Measurements from ENCODE around the gene KIF21B. TPM values are rescaled to one million over a fixed set of nuclear protein-coding genes. Genes with fewer than 3 reads are reported as not detected.

KIF21B gene
- total RNA-seq, 1 donor from 2014 or later, result 10.2 TPM

GRCh38 chr1:201066986-201067385 is 43.5 kb upstream of the KIF21B start:
- no peaks in the 10 kb centered on the region for H3K9me3 ChIP-seq
- H3K4me1 ChIP-seq, result no peaks in the 10 kb centered on the region
- intact Hi-C loops (cut with DNase I), result no loop called here
- no peak overlapping the region for H3K4me3 ChIP-seq
- DNase-seq (ENCODE audit: low spot score in 2 of 2), result no peak
- H3K36me3 ChIP-seq, result no peaks in the 10 kb centered on the region
- no peaks in the 10 kb centered on the region for H3K27me3 ChIP-seq
- TF ChIP-seq CTCF (IDR thresholded peaks at IDR 0.05), result no peak
- no peak overlapping the region for H3K27ac ChIP-seq

- no peak for TF ChIP-seq CTCF (IDR thresholded peaks at IDR 0.05)
- DNase-seq (ENCODE audit: low spot score in 2 of 2), result no peak
- Histone ChIP-seq H3K36me3 (no peaks in the 10 kb centered on the region), H3K9me3 (no peaks in the 10 kb centered on the region), H3K27ac (no peak overlapping the region), H3K4me1 (no peaks in the 10 kb centered on the region), H3K27me3 (no peaks in the 10 kb centered on the region), H3K4me3 (no peak overlapping the region)
- intact Hi-C loops (cut with DNase I), result no loop called here
Measured at GRCh38 chr1:201065686-201066085, 42.2 kb upstream of the KIF21B start.

- intact Hi-C loops (cut with DNase I), result no loop called here
- no peak for TF ChIP-seq CTCF (IDR thresholded peaks at IDR 0.05)
- no peaks in the 10 kb centered on the region for H3K9me3 ChIP-seq
- no peak overlapping the region for H3K27ac ChIP-seq
- no peak overlapping the region for H3K4me3 ChIP-seq
- peaks cover 0 to 3% of the 10 kb centered on the region in 2 donors for H3K4me1 ChIP-seq
- DNase-seq (ENCODE audit: low spot score in 2 of 2), result no peak
- no peaks in the 10 kb centered on the region for H3K36me3 ChIP-seq
- no peaks in the 10 kb centered on the region for H3K27me3 ChIP-seq
Measured at GRCh38 chr1:201064806-201065205, 41.3 kb upstream of the KIF21B start.

GRCh38 chr1:201063145-201063544 is 39.6 kb upstream of the KIF21B start:
- no peaks in the 10 kb centered on the region for H3K27me3 ChIP-seq
- no peaks in the 10 kb centered on the region for H3K9me3 ChIP-seq
- no peaks in the 10 kb centered on the region for H3K36me3 ChIP-seq
- TF ChIP-seq CTCF (IDR thresholded peaks at IDR 0.05), result no peak
- no peak for DNase-seq (ENCODE audit: low spot score in 2 of 2)
- intact Hi-C loops (cut with DNase I), result no loop called here
- H3K4me3 ChIP-seq, result no peak overlapping the region
- peaks cover 0 to 3% of the 10 kb centered on the region in 2 donors for H3K4me1 ChIP-seq
- H3K27ac ChIP-seq, result no peak overlapping the region

- H3K9me3 ChIP-seq, result no peaks in the 10 kb centered on the region
- no peak overlapping the region for H3K27ac ChIP-seq
- DNase-seq (ENCODE audit: low spot score in 2 of 2), result no peak
- no peak overlapping the region for H3K4me3 ChIP-seq
- intact Hi-C loops (cut with DNase I), result no loop called here
- peaks cover 0 to 3% of the 10 kb centered on the region in 2 donors for H3K4me1 ChIP-seq
- no peaks in the 10 kb centered on the region for H3K36me3 ChIP-seq
- no peak for TF ChIP-seq CTCF (IDR thresholded peaks at IDR 0.05)
- H3K27me3 ChIP-seq, result no peaks in the 10 kb centered on the region
Measured at GRCh38 chr1:201062511-201063091, 39.1 kb upstream of the KIF21B start.

- Histone ChIP-seq H3K9me3 (no peaks in the 10 kb centered on the region), H3K4me1 (peaks cover 0 to 3% of the 10 kb centered on the region in 2 donors), H3K27ac (no peak overlapping the region), H3K27me3 (no peaks in the 10 kb centered on the region), H3K36me3 (no peaks in the 10 kb centered on the region), H3K4me3 (no peak overlapping the region)
- intact Hi-C loops (cut with DNase I), result no loop called here
- no peak for TF ChIP-seq CTCF (IDR thresholded peaks at IDR 0.05)
- no peak for DNase-seq (ENCODE audit: low spot score in 2 of 2)
Measured at GRCh38 chr1:201061886-201062285, 38.4 kb upstream of the KIF21B start.
